Measurements from ENCODE around the gene KRTAP12-2.

DNA sequence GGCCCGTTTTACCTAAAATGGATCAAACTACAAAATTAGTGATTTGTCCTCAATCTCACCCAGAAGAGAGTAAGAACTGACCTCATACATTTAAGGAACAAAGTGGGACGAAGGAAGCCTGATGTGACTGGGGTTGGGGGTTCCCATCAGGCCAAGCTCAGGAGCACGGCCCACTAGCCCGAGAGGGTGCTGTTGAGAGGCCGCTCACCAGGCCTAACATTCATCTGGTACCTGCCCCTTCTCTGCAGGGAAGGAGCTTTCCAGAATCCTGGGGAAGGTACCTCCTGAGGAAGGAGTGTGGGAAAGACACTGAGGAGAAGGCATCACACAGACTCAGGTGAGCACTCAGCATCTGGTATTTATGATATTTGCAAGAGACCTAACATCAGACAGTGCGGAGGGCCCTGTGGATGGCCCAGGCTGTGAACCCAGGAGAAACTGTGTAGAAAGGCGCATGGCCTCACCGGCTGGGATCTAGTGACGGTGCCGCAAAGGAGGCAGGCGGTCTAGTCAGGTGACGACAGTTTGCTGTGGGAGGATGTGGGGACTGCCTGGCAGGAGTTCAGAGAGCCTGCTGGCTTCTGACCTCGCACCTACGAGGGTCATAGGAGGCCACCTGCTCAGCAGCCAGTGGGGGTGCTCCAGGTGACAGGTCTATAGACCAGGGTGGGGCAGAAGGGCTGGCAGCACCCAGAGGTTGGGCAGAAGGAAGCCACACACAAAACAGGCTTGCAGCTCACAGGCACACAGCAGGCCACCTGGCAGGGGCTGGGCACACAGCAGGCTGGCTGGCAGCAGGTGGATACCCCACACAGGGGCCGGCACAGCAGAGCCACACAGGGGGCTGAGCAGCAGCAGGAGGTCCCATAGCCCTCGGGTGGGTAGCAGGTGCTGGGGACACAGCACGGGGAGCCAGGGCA, 12.8 kb downstream of the KRTAP12-2 start:
- TF ChIP-seq ATF7 (IDR thresholded peaks at IDR 0.05; ENCODE audit: low read depth) = no peak
- no peak for TF ChIP-seq KLF5 (IDR thresholded peaks at IDR 0.05; ENCODE audit: partially characterized antibody)
- TF ChIP-seq EP300 (IDR thresholded peaks at IDR 0.05; ENCODE audit: borderline replicate concordance in 1 of 2, control insufficient read depth in 1 of 2, low read depth in 2 of 2, low read length in 2 of 2) = no peak
